LoVo (cell line): ENCODE results near the gene SLC35B3.
"Not testable (repeated sequence)": the region's sequence is repeated elsewhere in the genome, so short reads cannot be mapped to it uniquely, and the experiment has no call there.

Source experiments
- DNase-seq: peaks from one replicate; pipeline ENCODE4 v3.0.0-alpha.2; 2016; ENCODE audit warnings: low spot score

The SLC35B3 gene

GRCh38 chr6:8435093-8435844, at the start of gene SLC35B3:
TSS of gene SLC35B3 (minus strand) at chr6:8435545.
- DNase-seq = peak; percentile 96

DNA sequence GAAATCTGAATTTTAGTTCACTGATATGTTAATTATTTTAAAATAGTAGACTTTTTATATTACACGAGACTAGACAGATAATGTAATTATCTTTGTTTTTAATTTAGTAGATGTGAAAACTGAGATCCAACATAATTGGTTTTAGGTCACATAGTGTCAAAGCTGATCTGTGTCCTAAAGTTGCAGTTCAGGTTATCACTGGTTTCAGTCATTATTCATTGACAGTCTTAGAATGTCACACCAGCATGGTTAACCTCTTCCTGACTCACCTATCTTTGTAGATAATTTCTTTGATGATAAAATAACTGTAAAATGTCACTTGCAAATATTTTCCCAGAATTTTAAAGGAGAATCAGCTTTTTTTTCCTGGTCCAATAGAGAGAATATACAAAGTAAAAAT, 48.3 kb upstream of the SLC35B3 start:
- no peak for DNase-seq

GRCh38 chr6:8481727-8482126, 46.4 kb upstream of the SLC35B3 start:
- DNase-seq = no peak

GRCh38 chr6:8478418-8478817, 43.1 kb upstream of the SLC35B3 start:
- no peak for DNase-seq

DNA sequence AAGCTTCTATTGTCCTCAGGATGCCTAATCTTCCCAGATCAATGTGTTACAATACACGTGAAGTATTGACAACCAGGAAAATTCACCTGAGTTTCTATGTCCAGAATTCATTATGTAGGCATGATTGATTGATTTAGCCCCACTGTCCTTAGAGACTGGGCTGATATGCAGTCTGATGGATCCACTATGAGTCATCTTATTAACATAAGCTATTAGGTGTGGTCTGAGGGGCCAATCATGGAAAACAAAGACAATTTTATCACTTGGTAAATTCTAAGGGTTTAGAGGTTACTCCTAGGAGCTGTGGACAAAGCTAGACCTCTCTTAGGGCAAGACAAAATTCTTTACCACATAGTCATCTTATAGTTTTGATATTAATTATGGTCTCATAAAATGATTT, 41.3 kb upstream of the SLC35B3 start:
- DNase-seq = no peak

GRCh38 chr6:8468552-8469356, 33.4 kb upstream of the SLC35B3 start:
- DNase-seq = no peak

- DNase-seq = no peak
These were observed 27.3 kb upstream of the SLC35B3 start for GRCh38 chr6:8462694-8463093.

DNA sequence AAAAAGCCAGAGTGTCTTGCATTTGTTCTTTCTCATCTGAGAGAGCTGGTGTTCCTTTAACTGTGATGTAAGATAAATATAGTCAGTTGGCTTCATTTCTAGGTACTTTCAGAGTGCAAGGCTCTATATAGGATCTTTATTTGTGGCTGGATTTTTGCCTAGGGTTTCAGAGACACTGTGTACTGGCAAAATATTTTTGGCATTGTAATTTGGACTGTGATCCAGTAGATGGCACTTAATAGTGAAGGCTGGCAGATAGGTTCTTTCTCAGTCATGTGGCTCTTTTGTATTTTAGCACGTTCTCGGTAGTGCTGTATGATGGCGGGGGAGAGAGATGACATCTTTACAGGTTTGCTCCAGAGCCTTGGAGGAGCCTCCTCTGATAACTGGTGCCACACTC, 26.8 kb upstream of the SLC35B3 start:
- no peak for DNase-seq

GRCh38 chr6:8446391-8446790, 11.0 kb upstream of the SLC35B3 start:
- no peak for DNase-seq

- DNase-seq = not testable (repeated sequence)
These were observed 10.6 kb upstream of the SLC35B3 start for GRCh38 chr6:8445930-8446329.

- no peak for DNase-seq
These were observed 6.8 kb upstream of the SLC35B3 start for GRCh38 chr6:8442150-8442549.

DNA sequence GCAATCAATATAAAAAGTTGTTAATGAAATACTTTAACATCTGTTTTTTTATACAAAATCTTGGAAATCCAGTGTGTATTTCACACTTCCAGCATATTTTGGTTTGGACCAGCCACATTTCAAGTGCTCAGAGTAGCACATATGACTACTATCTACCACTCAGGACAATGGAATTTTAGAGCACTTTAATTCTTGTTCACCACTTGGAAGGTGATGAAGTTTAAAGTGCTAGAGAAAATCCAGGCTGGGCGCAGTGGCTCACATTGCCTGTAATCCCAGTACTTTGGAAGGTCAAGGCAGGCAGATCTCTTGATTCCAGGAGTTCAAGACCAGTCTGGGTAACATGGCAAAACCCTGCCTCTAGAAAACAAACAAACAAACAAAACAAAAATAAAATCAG, 6.1 kb upstream of the SLC35B3 start:
- no peak for DNase-seq

GRCh38 chr6:8439601-8440268, 4.4 kb upstream of the SLC35B3 start:
- no peak for DNase-seq

DNA sequence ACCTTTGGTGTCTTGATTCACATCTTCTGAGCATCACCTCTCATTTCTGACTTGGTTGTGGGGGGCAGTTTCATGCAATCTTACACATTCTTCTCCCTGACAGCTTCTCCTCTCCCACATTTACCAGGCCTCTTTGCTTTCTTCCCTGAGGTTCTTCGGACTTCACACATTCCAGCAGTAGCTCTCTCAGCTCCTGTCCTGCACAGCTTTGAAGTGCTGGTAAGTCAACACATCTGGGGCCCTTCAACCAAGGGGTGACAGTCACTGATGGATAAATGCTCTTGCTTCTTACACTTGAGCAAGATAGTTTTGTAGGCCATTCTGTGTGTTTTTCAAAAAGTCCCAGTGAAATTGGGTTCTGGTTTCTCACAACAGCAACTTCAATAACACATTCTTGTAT, 2.5 kb upstream of the SLC35B3 start:
- DNase-seq = no peak

DNA sequence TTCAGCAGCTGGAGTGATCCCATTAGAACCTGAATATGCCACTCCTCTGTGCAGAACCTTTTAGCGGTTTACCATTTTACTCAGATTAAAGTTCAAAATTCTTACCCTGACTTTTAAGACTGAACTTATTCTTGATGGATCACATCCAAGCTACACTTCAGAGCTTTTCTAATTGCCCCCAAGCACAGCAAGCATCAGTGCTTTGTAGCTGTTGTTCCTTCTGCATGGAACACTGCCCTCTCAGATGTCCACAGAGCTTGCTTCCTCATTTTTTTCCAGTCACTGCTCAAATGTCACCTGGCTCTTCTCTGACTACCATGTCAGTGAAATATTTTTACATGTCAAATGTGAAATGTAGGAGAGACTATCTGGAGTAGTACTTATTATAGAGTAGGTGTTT, 1.6 kb upstream of the SLC35B3 start:
- no peak for DNase-seq

DNA sequence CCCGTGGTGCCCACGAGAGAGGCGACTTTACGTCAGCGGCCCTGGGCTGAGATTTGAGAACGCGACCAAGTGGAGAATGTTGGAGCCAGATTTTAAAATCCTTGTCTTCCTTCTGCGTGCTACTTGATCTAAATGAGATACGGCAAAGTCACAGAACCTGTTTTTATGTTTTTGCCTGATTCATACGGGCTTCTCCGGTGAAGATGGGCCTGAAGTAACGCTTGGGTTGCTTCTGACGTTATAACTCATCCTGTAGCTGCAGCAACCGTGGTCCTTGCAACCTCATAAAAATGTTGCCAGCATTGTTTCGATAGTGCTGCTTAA, 462 bp upstream of the SLC35B3 start:
- no peak for DNase-seq

- DNase-seq = peak; percentile 6
These were observed 635 bp downstream of the SLC35B3 start for GRCh38 chr6:8434727-8435092.

- no peak for DNase-seq
These were observed 2.7 kb downstream of the SLC35B3 start for GRCh38 chr6:8432614-8433013.

DNA sequence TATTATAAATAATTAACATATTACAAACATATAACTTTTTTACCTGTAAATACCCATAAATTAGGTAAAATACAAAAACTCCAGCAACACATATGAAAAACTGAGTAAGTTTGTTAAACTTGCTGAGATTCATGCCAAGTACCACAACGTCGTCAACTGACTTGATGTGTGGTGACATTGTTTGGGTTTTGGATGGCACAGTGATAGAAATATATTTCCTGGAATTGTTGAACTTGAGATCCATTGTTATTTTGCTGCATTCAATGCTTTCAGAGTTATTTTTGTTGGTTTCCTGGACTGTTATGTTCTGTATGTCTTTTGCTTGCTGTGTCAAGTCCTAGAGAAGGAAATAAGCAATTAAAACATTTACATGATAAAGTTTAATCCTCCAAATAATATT, 5.5 kb downstream of the SLC35B3 start:
- DNase-seq = no peak

DNA sequence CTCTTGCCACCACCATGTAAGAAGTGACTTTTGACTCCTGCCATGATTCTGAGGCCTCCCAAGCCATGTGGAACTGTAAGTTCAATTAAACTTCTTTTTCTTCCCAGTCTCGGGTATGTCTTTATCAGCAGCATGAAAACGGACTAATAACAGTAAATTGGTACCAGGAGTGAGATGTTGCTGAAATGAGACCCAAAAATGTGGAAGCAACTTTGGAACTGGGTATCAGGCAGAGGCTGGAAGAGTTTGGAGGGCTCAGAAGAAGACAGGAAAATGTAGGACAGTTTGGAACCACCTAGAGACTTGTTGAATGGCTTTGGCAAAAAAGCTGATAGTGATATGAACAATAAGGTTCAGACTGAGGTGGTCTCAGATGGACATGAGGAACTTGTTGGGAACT, 8.8 kb downstream of the SLC35B3 start:
- not testable (repeated sequence) for DNase-seq

GRCh38 chr6:8420031-8420588, 15.2 kb downstream of the SLC35B3 start:
- DNase-seq = no peak

GRCh38 chr6:8415913-8416312, 19.4 kb downstream of the SLC35B3 start:
- DNase-seq = no peak

GRCh38 chr6:8415280-8415679, 20.1 kb downstream of the SLC35B3 start:
- DNase-seq = no peak
